ENCODE results near the gene SFXN3. TPM values are rescaled to one million over a fixed set of nuclear protein-coding genes. Genes with fewer than 3 reads are reported as not detected.

SFXN3 gene
- total RNA-seq, 1 experiment from 2014 or later = 38.5 TPM

DNA sequence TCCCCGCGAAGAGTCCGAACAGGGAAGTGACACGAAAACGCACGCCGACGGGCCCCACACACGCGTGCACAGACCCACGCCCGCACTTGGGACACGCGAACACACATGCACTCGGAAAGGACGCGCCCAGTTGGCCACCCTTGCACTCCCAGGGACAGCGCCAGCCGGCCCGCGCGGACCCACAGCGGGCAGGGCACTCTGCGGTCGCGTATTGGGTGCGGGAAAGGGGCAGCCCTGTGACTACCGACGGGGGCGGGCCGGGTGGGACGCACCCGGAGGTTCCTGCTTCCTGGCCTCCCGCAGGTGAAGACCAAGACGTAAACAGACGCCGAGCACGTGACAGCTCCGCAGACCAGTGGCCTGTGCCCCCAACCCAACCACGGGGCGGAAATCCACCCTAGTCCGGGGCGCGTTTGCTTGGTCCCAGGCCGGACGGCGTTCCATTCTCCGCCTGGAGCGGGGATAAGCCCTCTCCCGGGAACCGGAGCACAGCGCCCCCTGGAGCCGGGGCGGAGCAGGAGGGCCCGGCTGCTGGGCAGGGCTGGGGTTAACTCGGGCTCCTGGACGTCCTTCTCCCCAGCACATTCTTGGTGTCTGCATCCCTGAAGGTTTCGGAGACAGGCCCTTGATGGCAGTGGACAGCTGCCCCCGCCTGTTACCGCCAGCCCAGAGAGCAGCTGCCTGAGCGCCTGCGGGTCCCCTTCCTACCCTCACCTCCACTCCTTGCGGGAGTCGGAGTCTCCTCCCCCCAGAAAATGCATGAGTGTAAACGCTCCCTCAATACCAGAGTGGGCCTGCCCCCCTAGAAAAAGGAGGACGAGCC lies 33.5 kb upstream of the SFXN3 start:
- H3K36me3 ChIP-seq = peaks cover 39% of the 10 kb centered on the region
- H3K4me3 ChIP-seq = peak overlapping the region; percentile 83
- DNase-seq = peak; percentile 83
- H3K27me3 ChIP-seq = no peaks in the 10 kb centered on the region
- no peaks in the 10 kb centered on the region for H3K9me3 ChIP-seq

DNA sequence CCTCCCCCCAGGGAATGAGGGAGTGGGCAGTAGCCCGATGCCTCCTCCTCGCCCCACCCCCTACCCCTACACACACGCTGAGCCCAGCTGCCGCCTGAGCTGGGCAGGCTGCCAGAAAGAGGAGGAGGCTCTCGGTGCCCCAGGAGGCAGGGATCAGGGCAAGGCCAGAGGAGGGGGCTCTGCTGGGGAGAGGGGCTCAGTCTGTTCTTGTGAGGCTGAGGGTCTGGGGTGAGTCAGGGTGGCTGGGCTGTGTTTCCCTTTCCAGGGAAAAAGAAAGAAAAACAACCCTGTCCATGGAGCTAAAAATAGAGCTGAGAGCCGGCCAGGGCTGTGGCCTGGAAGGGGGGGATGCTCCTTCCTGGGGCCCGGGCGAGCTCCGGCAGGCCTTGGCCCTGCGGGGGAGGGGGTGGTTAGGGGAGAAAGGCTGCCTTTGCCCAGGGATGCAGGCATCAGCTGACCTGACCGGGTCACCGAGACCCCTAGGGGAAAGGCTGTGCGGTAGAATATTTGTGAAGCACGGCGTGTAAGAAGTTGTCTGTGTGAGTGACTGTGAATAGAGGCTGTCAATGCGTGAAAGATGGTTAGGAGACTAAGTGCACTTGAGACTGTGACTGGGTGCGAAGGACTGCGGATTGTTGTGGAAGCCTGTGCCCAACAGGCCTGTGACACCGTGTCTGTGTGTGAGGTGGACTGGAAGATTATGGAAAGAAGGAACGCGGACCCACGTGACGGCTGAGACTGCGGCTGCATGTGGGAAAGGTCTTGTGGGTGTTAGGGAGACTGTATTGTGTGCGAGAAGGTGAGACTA lies 32.6 kb upstream of the SFXN3 start:
- Histone ChIP-seq H3K36me3 (peaks cover 42% of the 10 kb centered on the region), H3K9me3 (no peaks in the 10 kb centered on the region), H3K4me3 (peak overlapping the region; percentile 83), H3K27me3 (no peaks in the 10 kb centered on the region)
- peak; percentile 93 for DNase-seq

DNA sequence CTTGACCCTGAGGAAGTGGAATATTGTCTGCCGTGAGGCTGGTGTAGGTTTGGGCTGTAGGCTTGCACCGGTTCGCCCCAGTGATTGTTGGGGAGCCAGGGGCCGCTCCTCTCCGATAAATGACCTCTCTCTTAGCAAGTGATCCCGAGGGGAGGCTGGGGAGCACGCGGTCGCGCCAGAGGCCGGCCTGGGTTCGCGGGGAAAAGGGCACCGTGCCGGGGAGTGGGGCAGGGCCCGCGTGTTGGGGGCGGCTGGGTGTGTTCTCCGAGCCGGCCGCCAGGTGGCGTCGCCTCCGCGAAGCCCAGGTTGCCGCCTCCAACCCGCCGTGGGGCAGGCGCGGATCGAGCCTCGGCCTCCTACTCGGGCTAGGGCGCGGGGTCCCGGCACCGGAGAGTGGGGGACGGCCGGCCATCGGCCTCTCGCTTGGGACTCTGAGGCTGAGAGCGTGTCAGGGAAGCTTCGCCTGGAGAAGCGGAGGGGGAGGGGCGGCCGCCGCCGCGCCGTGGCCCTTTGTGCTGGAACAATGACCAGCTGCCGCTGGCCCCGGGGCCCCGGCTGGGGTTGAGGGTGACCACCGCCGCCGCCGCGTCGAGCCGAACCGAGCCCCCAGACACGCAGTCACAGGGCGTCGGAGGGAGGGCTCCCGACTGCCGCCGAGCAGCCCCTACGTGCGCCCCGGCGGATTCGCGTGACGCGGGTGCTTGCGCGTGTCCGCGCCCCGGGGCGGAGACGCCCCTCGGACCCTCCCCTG lies 31.9 kb upstream of the SFXN3 start:
- Histone ChIP-seq H3K36me3 (peaks cover 42% of the 10 kb centered on the region), H3K27me3 (no peaks in the 10 kb centered on the region), H3K4me3 (peak overlapping the region; percentile 83), H3K9me3 (no peaks in the 10 kb centered on the region)
- peak; percentile 83 for DNase-seq

DNA sequence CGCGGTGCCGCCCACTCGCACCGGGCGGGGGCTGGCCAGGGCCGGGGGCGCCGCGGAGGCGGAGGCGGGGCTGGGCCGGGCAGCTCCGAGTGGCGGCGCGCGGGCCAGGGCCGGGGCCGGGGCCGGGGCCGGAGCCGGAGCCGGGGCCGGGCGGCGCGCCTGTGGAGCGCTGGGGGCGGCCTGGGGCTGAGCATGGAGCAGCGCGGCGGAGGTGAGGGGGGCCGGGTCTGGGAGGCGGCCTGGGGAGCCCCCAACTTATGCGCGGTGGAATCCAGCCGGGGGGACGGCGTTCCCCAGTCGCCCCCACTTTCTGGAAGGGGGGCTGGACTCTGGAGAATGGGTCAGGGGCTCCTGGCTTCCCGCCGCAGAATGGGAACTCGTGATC lies 31.3 kb upstream of the SFXN3 start, which contains the start of gene LZTS2:
Gene LZTS2, plus strand, starts transcription at position 67 of the 385 bp plus-strand sequence. CDS start 2,731 bp downstream, outside the sequence.
- Histone ChIP-seq H3K9me3 (no peaks in the 10 kb centered on the region), H3K27me3 (no peaks in the 10 kb centered on the region), H3K36me3 (peaks cover 42% of the 10 kb centered on the region), H3K4me3 (peak within 1 kb of the TSS; percentile 83)
- DNase-seq = no peak

DNA sequence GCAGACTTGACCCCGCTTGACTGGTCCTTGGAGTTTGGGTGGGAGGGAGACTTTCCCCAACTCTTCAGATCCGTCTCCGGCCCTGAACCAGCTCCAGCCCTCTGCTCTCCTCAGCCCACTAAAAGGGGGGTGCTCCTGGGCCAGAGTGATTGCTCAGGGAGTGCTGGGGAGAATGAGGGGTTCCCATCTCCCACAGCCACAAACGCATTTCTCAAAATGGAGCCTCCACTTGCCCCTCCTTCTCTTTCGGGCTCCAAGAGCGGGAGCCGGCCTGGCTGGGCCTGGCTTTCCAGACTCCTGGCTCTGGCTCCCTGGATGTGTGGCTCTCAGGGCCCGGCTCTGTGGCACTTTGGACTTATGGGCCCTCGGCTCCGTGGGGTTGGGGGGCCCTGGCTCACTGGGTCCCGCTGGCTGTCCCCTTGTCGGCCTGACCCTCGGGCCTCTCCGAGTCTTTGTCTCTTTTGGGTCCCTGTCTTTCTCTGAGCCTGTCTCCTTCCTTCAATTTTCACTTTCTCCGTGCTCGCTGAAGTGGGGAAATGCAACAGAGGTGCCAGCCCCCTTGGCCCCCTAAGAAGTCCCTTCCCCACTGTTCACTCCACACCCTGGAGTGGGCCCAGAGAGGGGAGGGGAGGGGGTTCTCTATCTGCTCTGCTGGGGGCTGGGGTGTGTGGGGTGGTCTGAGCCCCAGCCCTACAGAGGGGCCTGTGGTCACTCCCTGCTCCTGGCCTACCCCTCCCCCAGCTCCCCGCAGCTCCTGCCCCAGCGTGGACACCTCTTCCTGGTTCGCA lies 30.7 kb upstream of the SFXN3 start:
- Histone ChIP-seq H3K27me3 (no peaks in the 10 kb centered on the region), H3K4me3 (peak overlapping the region; percentile 83), H3K9me3 (no peaks in the 10 kb centered on the region), H3K36me3 (peaks cover 42% of the 10 kb centered on the region)
- no peak for DNase-seq

DNA sequence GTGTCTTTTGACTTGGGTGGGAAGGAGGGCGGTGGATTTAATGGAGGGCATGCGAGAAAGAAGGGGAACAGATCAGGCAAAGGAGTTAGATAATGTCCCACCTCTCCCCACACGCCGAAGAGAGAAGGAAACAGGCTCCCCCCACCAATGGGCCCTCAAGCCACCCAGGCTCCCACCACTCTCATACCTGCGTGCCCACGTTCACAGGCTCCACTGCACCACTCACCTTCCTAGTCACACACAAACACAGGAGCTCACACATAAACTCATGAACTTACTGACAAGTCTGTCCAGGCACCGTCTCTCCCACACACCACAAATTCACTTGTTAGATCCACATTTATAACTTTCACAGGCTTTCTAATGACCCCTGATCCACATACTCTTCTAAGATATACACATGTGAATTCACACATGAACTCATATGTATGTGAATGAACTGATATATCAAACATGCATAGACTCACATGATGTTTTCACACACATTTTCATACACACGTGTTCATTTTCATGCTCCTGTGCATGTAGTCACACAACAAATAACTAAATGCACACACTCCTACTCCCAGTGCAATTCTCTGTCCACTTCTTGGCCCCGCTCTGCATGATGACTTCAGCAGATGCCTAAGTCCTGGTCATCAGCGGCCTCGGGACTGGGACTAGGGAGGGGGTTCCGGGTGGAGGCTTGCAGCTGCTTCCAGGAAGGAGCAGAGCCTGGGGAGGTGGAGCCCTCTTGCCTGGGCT lies 29.9 kb upstream of the SFXN3 start:
- DNase-seq = peak; percentile 89
- H3K4me3 ChIP-seq = peak overlapping the region; percentile 83
- no peaks in the 10 kb centered on the region for H3K9me3 ChIP-seq
- H3K27me3 ChIP-seq = no peaks in the 10 kb centered on the region
- peaks cover 48% of the 10 kb centered on the region for H3K36me3 ChIP-seq

DNA sequence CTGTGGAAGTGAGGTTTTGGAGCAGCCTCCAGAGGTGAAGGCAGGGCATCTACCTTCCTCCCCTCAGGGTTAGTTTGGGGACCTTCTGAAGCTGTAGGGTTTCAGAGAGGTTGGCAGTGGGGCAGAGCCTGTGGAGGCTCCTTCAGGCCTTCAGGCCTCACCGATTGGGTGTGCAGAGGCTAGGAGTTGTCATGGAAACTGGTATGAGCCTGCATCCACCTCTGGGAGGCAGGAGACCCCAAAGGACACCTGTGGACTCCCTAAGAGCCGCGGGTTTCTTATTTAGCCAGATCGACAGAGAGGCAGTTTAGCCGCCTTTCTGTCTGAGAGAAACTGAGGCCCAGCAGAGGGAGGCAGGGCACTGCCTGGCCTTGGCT lies 29.4 kb upstream of the SFXN3 start:
- peak overlapping the region; percentile 83 for H3K4me3 ChIP-seq
- no peaks in the 10 kb centered on the region for H3K27me3 ChIP-seq
- H3K9me3 ChIP-seq = no peaks in the 10 kb centered on the region
- no peak for DNase-seq
- H3K36me3 ChIP-seq = peaks cover 53% of the 10 kb centered on the region

DNA sequence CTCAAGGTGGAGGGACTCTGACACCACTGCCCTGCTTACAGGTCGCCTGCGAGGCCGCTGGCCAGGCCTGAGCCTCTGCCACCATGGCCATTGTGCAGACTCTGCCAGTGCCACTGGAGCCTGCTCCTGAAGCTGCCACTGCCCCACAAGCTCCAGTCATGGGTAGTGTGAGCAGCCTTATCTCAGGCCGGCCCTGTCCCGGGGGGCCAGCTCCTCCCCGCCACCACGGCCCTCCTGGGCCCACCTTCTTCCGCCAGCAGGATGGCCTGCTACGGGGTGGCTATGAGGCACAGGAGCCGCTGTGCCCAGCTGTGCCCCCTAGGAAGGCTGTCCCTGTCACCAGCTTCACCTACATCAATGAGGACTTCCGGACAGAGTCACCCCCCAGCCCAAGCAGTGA lies 28.6 kb upstream of the SFXN3 start:
- Histone ChIP-seq H3K27me3 (no peaks in the 10 kb centered on the region), H3K4me3 (no peak overlapping the region), H3K9me3 (no peaks in the 10 kb centered on the region), H3K36me3 (peaks cover 61% of the 10 kb centered on the region)
- no peak for DNase-seq

DNA sequence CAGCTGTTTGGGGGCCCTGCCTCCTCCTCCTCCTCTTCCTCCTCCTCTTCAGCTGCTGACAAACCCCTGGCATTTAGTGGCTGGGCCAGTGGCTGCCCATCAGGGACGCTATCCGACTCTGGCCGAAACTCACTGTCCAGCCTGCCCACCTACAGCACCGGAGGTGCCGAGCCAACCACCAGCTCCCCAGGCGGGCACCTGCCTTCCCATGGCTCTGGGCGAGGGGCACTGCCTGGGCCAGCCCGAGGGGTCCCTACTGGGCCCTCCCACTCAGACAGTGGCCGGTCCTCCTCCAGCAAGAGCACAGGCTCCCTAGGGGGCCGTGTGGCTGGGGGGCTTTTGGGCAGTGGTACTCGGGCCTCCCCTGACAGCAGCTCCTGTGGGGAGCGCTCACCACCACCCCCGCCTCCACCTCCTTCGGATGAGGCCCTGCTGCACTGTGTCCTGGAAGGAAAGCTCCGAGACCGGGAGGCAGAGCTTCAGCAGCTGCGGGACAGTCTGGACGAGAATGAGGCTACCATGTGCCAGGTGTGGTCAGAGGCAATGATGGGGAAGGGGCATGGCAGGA lies 27.3 kb upstream of the SFXN3 start:
- Histone ChIP-seq H3K27me3 (no peaks in the 10 kb centered on the region), H3K36me3 (peaks cover 61% of the 10 kb centered on the region), H3K4me3 (no peak overlapping the region), H3K9me3 (no peaks in the 10 kb centered on the region)
- no peak for DNase-seq

DNA sequence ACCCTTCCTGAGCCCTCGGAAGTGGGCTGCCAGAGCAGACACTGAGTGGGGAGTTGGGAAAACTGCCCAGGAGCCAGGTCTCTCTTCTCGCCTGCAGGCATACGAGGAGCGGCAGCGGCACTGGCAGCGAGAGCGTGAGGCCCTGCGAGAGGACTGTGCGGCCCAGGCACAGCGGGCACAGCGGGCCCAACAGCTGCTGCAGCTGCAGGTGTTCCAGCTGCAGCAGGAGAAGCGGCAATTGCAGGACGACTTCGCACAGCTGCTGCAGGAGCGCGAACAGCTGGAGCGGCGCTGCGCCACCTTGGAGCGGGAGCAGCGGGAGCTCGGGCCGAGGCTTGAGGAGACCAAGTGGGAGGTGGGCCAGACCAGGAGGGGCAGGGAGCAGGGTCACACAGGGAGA lies 25.7 kb upstream of the SFXN3 start:
- DNase-seq = no peak
- Histone ChIP-seq H3K9me3 (no peaks in the 10 kb centered on the region), H3K4me3 (no peak overlapping the region), H3K36me3 (peaks cover 61% of the 10 kb centered on the region), H3K27me3 (no peaks in the 10 kb centered on the region)

DNA sequence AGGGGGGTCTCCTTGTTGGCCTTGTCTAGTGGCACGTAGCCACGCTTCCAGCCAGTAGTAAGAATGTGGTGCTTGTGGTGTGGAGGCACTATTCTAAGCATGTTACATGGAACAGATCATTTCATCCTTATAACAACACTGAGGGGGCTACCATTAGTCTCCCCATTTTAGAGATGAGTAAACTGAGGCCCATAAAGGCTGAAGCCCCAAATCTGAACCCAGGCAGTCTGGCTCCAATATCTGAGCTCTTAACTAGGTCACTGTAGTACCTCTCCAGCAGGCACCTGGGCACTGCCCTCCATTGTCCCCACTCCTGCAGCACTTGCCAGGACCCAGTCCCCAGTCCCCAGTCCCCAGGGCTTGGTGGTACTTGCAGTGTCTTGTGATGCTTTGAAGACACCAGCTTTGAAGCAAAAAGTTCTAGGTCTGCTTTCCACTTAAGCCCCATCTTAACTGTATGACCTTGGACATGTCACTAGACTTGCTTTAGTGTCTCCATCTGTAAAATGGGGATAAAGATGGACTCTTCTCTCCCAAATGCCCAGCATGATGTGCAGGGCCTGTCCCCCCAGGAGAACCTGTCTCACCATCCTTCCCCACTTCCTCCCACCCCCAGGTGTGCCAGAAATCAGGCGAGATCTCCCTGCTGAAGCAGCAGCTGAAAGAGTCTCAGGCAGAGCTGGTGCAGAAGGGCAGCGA lies 25.0 kb upstream of the SFXN3 start:
- H3K36me3 ChIP-seq = peaks cover 58% of the 10 kb centered on the region

DNA sequence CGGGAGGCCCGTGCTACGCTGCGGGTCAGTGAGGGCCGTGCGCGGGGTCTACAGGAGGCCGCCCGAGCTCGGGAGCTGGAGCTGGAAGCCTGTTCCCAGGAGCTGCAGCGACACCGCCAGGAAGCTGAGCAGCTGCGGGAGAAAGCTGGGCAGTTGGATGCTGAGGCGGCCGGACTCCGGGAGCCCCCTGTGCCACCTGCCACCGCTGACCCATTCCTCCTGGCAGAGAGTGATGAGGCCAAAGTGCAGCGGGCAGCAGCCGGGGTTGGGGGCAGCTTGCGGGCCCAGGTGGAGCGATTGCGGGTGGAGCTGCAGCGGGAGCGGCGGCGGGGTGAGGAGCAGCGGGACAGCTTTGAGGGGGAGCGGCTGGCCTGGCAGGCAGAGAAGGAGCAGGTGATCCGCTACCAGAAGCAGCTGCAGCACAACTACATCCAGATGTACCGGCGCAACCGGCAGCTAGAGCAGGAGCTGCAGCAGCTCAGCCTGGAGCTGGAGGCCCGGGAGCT lies 24.4 kb upstream of the SFXN3 start:
- DNase-seq = no peak

More for the DNA sequence above, 25.0 kb upstream of the SFXN3 start:
- no peak overlapping the region for H3K4me3 ChIP-seq
- no peaks in the 10 kb centered on the region for H3K27me3 ChIP-seq
- no peaks in the 10 kb centered on the region for H3K9me3 ChIP-seq
- no peak for DNase-seq

DNA sequence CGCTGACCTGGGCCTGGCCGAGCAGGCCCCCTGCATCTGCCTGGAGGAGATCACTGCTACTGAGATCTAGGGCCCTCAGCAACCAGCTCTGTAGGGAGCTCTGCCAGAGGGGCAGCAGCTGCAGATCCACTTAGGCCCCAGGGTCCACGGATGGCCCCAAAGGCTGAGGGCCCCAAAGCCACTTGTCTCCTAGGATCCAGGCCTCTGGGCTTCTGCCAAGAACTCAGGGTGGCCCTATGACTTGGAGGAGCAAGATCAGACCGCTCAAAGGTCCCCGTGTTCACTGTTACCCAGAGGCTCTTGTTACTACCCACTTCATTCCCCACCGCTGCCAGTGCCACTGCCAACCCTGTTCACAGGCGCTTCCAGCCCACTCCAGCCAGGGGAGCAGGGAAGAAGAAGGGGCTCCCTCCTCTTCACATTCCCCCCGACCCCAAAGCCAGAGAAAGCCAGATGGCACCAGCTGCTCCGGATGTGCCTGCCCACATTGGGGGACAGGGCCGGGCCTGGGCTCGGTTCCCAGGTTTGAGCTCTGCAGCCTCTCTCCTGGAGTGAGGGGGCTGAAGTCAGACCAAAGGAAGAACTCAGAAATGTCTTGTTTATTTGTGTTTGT lies 23.8 kb upstream of the SFXN3 start:
- H3K36me3 ChIP-seq = peaks cover 50% of the 10 kb centered on the region
- H3K4me3 ChIP-seq = no peak overlapping the region
- DNase-seq = peak; percentile 80
- H3K9me3 ChIP-seq = no peaks in the 10 kb centered on the region
- H3K27me3 ChIP-seq = no peaks in the 10 kb centered on the region

More for the DNA sequence above, 24.4 kb upstream of the SFXN3 start:
- no peaks in the 10 kb centered on the region for H3K27me3 ChIP-seq
- H3K4me3 ChIP-seq = no peak overlapping the region
- no peaks in the 10 kb centered on the region for H3K9me3 ChIP-seq
- peaks cover 56% of the 10 kb centered on the region for H3K36me3 ChIP-seq
